ENCODE results near the gene MST1R.

MST1R gene

GRCh38 chr3:49839193-49839809, 64.4 kb downstream of the MST1R start:
- peaks cover 11% of the 10 kb centered on the region for H3K4me1 ChIP-seq (ENCODE audit: control insufficient read depth, insufficient read depth, low read length)
- H3K27me3 ChIP-seq (ENCODE audit: control insufficient read depth in 1 of 2, insufficient read depth in 2 of 2, low read length in 2 of 2) = no peaks in the 10 kb centered on the region
- H3K4me3 ChIP-seq (ENCODE audit: low read length in 2 of 2) = peak overlapping the region in 1 of 2 donors; percentile 40
- H3K9ac ChIP-seq (ENCODE audit: low read length in 2 of 2) = peak overlapping the region in 1 of 2 donors; percentile 51
- H3K36me3 ChIP-seq (ENCODE audit: control insufficient read depth in 2 of 2, insufficient read depth in 2 of 2, low read length in 2 of 2) = no peaks in the 10 kb centered on the region
- no peaks in the 10 kb centered on the region for H3K9me3 ChIP-seq (ENCODE audit: control insufficient read depth in 2 of 2, low read length in 2 of 2)
- peak overlapping the region; percentile 6 for H3K27ac ChIP-seq (ENCODE audit: low read length)

All from stomach smooth muscle (tissue), 2 donors.